Suppressor macrophage (primary cell): ENCODE data around the gene CFHR2.
"Not testable (repeated sequence)": the region's sequence is repeated elsewhere in the genome, so short reads cannot be mapped to it uniquely, and the experiment has no call there.

Experiments
- DNase-seq, 4 experiments: peaks; one replicate each; pipeline ENCODE4 v3.0.0-alpha.2; 2020 to 2022
- total RNA-seq, 17 experiments: gene quantifications; one replicate each; lab custom pipeline; 2026; ENCODE audit warnings: mixed read lengths in 6 of 17, inconsistent platforms in 3 of 17; lab: John Stamatoyannopoulos, UW

Gene CFHR2
- 0 to 1.9 (median 0) reads per million in 17 experiments for total RNA-seq

- DNase-seq = not testable (repeated sequence)
These were observed at the start of gene CFHR2 for GRCh38 chr1:196943568-196943967. Gene CFHR2 (plus strand): TSS chr1:196943738. CDS start chr1:196943881, 143 bp downstream.

GRCh38 chr1:196896355-196896754, 47.2 kb upstream of the CFHR2 start:
- no peak for DNase-seq

GRCh38 chr1:196897158-196897828, 46.2 kb upstream of the CFHR2 start:
- DNase-seq = no peak

GRCh38 chr1:196902344-196902743, 41.2 kb upstream of the CFHR2 start:
- DNase-seq = no peak

- DNase-seq = no peak
These were observed 33.3 kb upstream of the CFHR2 start for GRCh38 chr1:196910215-196910614.

GRCh38 chr1:196912283-196912682, 31.3 kb upstream of the CFHR2 start:
- not testable (repeated sequence) for DNase-seq

- not testable (repeated sequence) for DNase-seq
These were observed 16.7 kb upstream of the CFHR2 start for GRCh38 chr1:196926839-196927238.

GRCh38 chr1:196932853-196933252, 10.7 kb upstream of the CFHR2 start:
- DNase-seq = not testable (repeated sequence)

GRCh38 chr1:196933531-196934189, 9.9 kb upstream of the CFHR2 start:
- DNase-seq = no peak

GRCh38 chr1:196941474-196941873, 2.1 kb upstream of the CFHR2 start:
- not testable (repeated sequence) for DNase-seq

GRCh38 chr1:196951711-196952394, 8.3 kb downstream of the CFHR2 start:
- no peak for DNase-seq

GRCh38 chr1:196954778-196955177, 11.2 kb downstream of the CFHR2 start:
- no peak for DNase-seq

- no peak for DNase-seq
These were observed 12.4 kb downstream of the CFHR2 start for GRCh38 chr1:196955926-196956325.

GRCh38 chr1:196960854-196961253, 17.3 kb downstream of the CFHR2 start:
- DNase-seq = no peak

- DNase-seq = no peak
These were observed 26.6 kb downstream of the CFHR2 start for GRCh38 chr1:196970182-196970581.

GRCh38 chr1:196976278-196976677, 32.7 kb downstream of the CFHR2 start:
- no peak for DNase-seq

GRCh38 chr1:196977278-196977677, 33.7 kb downstream of the CFHR2 start, which contains the start of gene CFHR5:
Gene CFHR5 (plus strand): TSS chr1:196977556. CDS start chr1:196977665, 109 bp downstream.
- no peak for DNase-seq

GRCh38 chr1:196980859-196981258, 37.3 kb downstream of the CFHR2 start:
- DNase-seq = no peak

GRCh38 chr1:196982247-196982646, 38.7 kb downstream of the CFHR2 start:
- not testable (repeated sequence) for DNase-seq

GRCh38 chr1:196991919-196992651, 48.5 kb downstream of the CFHR2 start:
- not testable (repeated sequence) for DNase-seq

- no peak for DNase-seq
These were observed 50.4 kb downstream of the CFHR2 start for GRCh38 chr1:196993916-196994315.

- DNase-seq = no peak
These were observed 53.9 kb downstream of the CFHR2 start for GRCh38 chr1:196997423-196997822.

GRCh38 chr1:197001828-197002227, 58.3 kb downstream of the CFHR2 start:
- no peak for DNase-seq
